K562 (cell line): ENCODE measurements around the gene PCDH9. TPM values are rescaled to one million over a fixed set of nuclear protein-coding genes. Genes with fewer than 3 reads are reported as not detected.

Experiments
- ATAC-seq: fragments of 200-7000 bp; cut with Tn5 transposase; 3 replicates; pipeline ENCODE4 v1.9.1; 2020; ENCODE audit warnings: moderate library complexity
- BruUV-seq: library from RNA; stranded (reverse); fragments of 400-500 nt; replicated peaks from 2 replicates; lab custom pipeline; 2021; lab: Mats Ljungman, UMichigan
- CTCF ChIA-PET: fragments of 300-600 bp; formaldehyde crosslinking; extraction: SDS; loops from one replicate; lab custom pipeline; 2021; ENCODE audit warnings: low intra/inter-chr PET ratio; lab: Yijun Ruan, JAX
- POLR2A ChIA-PET: fragments of 300-600, 350-650 bp; sonication (Branson Sonifier 250); formaldehyde crosslinking; extraction: SDS; loops from one replicate; lab custom pipeline; 2021; ENCODE audit warnings: antibody characterized with exemption, inconsistent platforms; lab: Yijun Ruan, JAX
- DNase-seq, 4 experiments: peaks; one replicate each; pipeline versions ENCODE4 v3.0.0 to v3.0.0-alpha.2; 2011 to 2018; ENCODE audit warnings: low spot score in 3 of 4, mixed read lengths in 3 of 4; ENCODE audit errors: extremely low read depth in 1 of 4
- FAIRE-seq: peaks from 2 replicates; lab custom pipeline; 2011; peaks lifted over from hg19 to GRCh38; lab: Jason Lieb, UNC
- H2AFZ ChIP-seq: 2 replicates; pipeline ENCODE4 v1.6.0; 2011; ENCODE audit warnings: low read depth, low read length, control low read depth, inconsistent platforms
- H3K27ac ChIP-seq: fragments of 200-600 bp; 3 replicates; pipeline ENCODE4 v1.8.0; 2011; ENCODE audit warnings: low read depth, mild to moderate bottlenecking, control low read depth, inconsistent platforms, low read length, moderate library complexity, mixed read lengths; ENCODE audit errors: extremely low read depth
- H3K27me3 ChIP-seq, 2 experiments: fragments of 300-600 bp in 1 of 2; 2 replicates in 1 of 2; 3 replicates in 1 of 2; pipeline versions ENCODE4 v1.6.0 to v1.8.0; 2011; ENCODE audit warnings: inconsistent platforms in 2 of 2, low read length in 2 of 2, mild to moderate bottlenecking in 1 of 2, mixed read lengths in 1 of 2, moderate library complexity in 1 of 2; ENCODE audit not compliant: control insufficient read depth in 2 of 2, insufficient read depth in 2 of 2
- H3K36me3 ChIP-seq: fragments of 300-600 bp; 3 replicates; pipeline ENCODE4 v1.8.0; 2011; ENCODE audit warnings: mild to moderate bottlenecking, low read length, inconsistent platforms; ENCODE audit not compliant: control insufficient read depth, insufficient read depth
- H3K4me1 ChIP-seq, 2 experiments: fragments of 200-600 bp in 1 of 2; replicated peaks in 1 of 2; 2 replicates in 1 of 2; 3 replicates in 1 of 2; pipeline versions ENCODE4 v1.5.1 to v1.8.0; 2011; ENCODE audit warnings: inconsistent platforms in 2 of 2, low read length in 2 of 2, mild to moderate bottlenecking in 1 of 2, mixed read lengths in 1 of 2, moderate library complexity in 1 of 2; ENCODE audit not compliant: control insufficient read depth in 2 of 2, insufficient read depth in 2 of 2
- H3K4me2 ChIP-seq: 2 replicates; pipeline ENCODE4 v1.6.1; 2011; ENCODE audit warnings: low read length, control low read depth, inconsistent platforms, mixed read lengths; ENCODE audit not compliant: insufficient read depth
- H3K4me3 ChIP-seq: fragments of 200-600 bp; sonication (generic), shearing (Covaris generic); 2 replicates; pipeline ENCODE4 v1.5.1; 2016; ENCODE audit warnings: control low read depth, inconsistent platforms
- H3K79me2 ChIP-seq: fragments of 200-600 bp; 3 replicates; pipeline ENCODE4 v1.8.0; 2011; ENCODE audit warnings: low read length, inconsistent platforms; ENCODE audit not compliant: control insufficient read depth, insufficient read depth
- H3K9ac ChIP-seq, 2 experiments: 2 replicates each; pipeline versions ENCODE4 v1.6.0 to v1.6.1; 2011; ENCODE audit warnings: low read depth in 2 of 2, low read length in 2 of 2, control low read depth in 1 of 2, inconsistent platforms in 1 of 2, mild to moderate bottlenecking in 1 of 2, mixed read lengths in 1 of 2; ENCODE audit not compliant: insufficient read depth in 1 of 2
- H3K9me1 ChIP-seq: one replicate; pipeline ENCODE4 v1.6.0; 2011; ENCODE audit warnings: inconsistent platforms, mild to moderate bottlenecking, low read length, moderate library complexity; ENCODE audit not compliant: control insufficient read depth, insufficient read depth
- H3K9me3 ChIP-seq: replicated peaks from 2 replicates; pipeline ENCODE4 v1.5.1; 2011; ENCODE audit warnings: low read depth, low read length, inconsistent platforms; ENCODE audit not compliant: control insufficient read depth, insufficient read depth
- H4K20me1 ChIP-seq: replicated peaks from 2 replicates; pipeline ENCODE4 v1.6.1; 2011; ENCODE audit warnings: low read length, inconsistent platforms, mixed read lengths; ENCODE audit not compliant: control insufficient read depth, insufficient read depth
- ATF2 ChIP-seq: sonication (generic); formaldehyde crosslinking; IDR thresholded peaks from 2 replicates; pipeline ENCODE4 v1.8.1; 2022; ENCODE audit warnings: missing genetic modification reagents
- DIDO1 ChIP-seq: fragments of 450-650 bp; IDR thresholded peaks from 2 replicates; pipeline ENCODE4 v1.6.1; 2016; ENCODE audit warnings: low read depth, missing biosample characterization, missing genetic modification characterization
- EHMT2 ChIP-seq: fragments of 450-650 bp; IDR thresholded peaks from 2 replicates; pipeline ENCODE4 v1.6.1; 2018; ENCODE audit warnings: antibody characterized with exemption
- ELF2 ChIP-seq: fragments of 250-450 bp; sonication (Bioruptor Pico); IDR thresholded peaks from 2 replicates; pipeline ENCODE4 v1.5.0; 2021; ENCODE audit warnings: mild to moderate bottlenecking
- SFPQ ChIP-seq: fragments of 200-400 bp; formaldehyde crosslinking; IDR thresholded peaks from 2 replicates; pipeline ENCODE4 v1.6.1; 2017; ENCODE audit warnings: mild to moderate bottlenecking, low read depth, low read length, moderate library complexity
- SLC30A9 ChIP-seq: fragments of 250-450 bp; sonication (Bioruptor Pico); IDR thresholded peaks from 2 replicates; pipeline ENCODE4 v1.8.0; 2022; ENCODE audit warnings: mild to moderate bottlenecking, moderate library complexity
- TFAM ChIP-seq: fragments of 250-450 bp; sonication (Bioruptor Pico); conservative IDR thresholded peaks from 2 replicates; pipeline ENCODE4 v1.5.0; 2021; ENCODE audit warnings: mild to moderate bottlenecking, moderate library complexity
- ZNF444 ChIP-seq: fragments of 250-450 bp; sonication (Bioruptor Pico); IDR thresholded peaks from 2 replicates; pipeline ENCODE4 v1.4.0; 2020; ENCODE audit warnings: mild to moderate bottlenecking, moderate library complexity
- ZNF583 ChIP-seq: fragments of 250-450 bp; sonication (Bioruptor Pico); IDR thresholded peaks from 2 replicates; pipeline ENCODE4 v1.4.0; 2020
- ZZZ3 ChIP-seq: fragments of 450-650 bp; IDR thresholded peaks from 2 replicates; pipeline ENCODE4 v1.6.1; 2016; ENCODE audit warnings: antibody characterized with exemption, mild to moderate bottlenecking, moderate library complexity
- whole genome bisulfite sequencing: fragments of 100-300 bp; shearing (Covaris generic); methylation state at CpG from one replicate; pipeline ENCODE4 v1.1.6; 2016; ENCODE audit warnings: low coverage, mixed read lengths; ENCODE audit not compliant: insufficient coverage; ENCODE audit errors: missing lambda C conversion rate; 5-methylcytosine and 5-hydroxymethylcytosine counted together
- in situ Hi-C: fragments of 300-500 bp; cut with MboI; formaldehyde crosslinking; loops from 4 replicates; pipeline ENCODE4 v1.15.0; 2018; ENCODE audit warnings: inconsistent platforms, mixed read lengths
- intact Hi-C: fragments of 100-400 bp; cut with micrococcal nuclease; formaldehyde crosslinking; loops from 2 replicates; pipeline ENCODE4 v1.14.2; 2022
- polyA plus RNA-seq, 8 experiments: library from polyadenylated mRNA; depleted of rRNA in 4 of 8; stranded (reverse) in 5 of 8; unstranded in 3 of 8; fragments of >200 nt; fragmentation: Nextera tagmentation in 2 of 8; fragmentation: Illumina TruSeq in 1 of 8; extraction: Ambion mirVana in 2 of 8; extraction: Trizol in 1 of 8; gene quantifications; 2 replicates each; pipeline versions ENCODE4 v1.2.1 to v1.2.3, GENCODE V29; 2011 to 2014; ENCODE audit warnings: inconsistent platforms in 1 of 8, missing spikeins in 1 of 8
- total RNA-seq, 7 experiments: library from RNA; depleted of rRNA in 6 of 7; stranded (reverse); fragments of >200 nt in 6 of 7; fragmentation: Illumina TruSeq in 2 of 7; extraction: Trizol in 2 of 7; gene quantifications; 2 replicates each; pipeline versions ENCODE4 v1.2.1 to v1.2.3, GENCODE V29; 2011 to 2021; ENCODE audit warnings: low replicate concordance in 1 of 7
- TF ChIP-seq, protein P1 (sequence below): sonication (generic); formaldehyde crosslinking; IDR thresholded peaks from 2 replicates; pipeline ENCODE4 v1.8.0; 2022; ENCODE audit warnings: mild to moderate bottlenecking, missing genetic modification reagents
- TF ChIP-seq, protein P2 (sequence below): fragments of 250-450 bp; sonication (Bioruptor Pico); IDR thresholded peaks from 2 replicates; pipeline ENCODE4 v1.5.0; 2021

Gene PCDH9
- total and polyA plus RNA-seq, 9 of the 15 experiments (the other 6 are each of a cell fraction or from before 2014, with no cell fraction given): 1.1 to 6.7 (median 4.9) TPM

GRCh38 chr13:66639044-66639443 lies 591.1 kb downstream of the PCDH9 start:
- no peak for ATAC-seq
- Histone ChIP-seq H3K9ac (no peak overlapping the region), H4K20me1 (no peaks in the 10 kb centered on the region), H3K9me3 (no peaks in the 10 kb centered on the region), H3K27me3 (no peaks in the 10 kb centered on the region), H3K36me3 (no peaks in the 10 kb centered on the region), H3K4me1 (no peaks in the 10 kb centered on the region), H3K9me1 (no peaks in the 10 kb centered on the region), H3K79me2 (no peaks in the 10 kb centered on the region), H2AFZ (no peak overlapping the region), H3K4me3 (no peak overlapping the region), H3K27ac (no peak overlapping the region), H3K4me2 (no peak overlapping the region)
- ChIA-PET POLR2A (interaction anchor here (0.6 kb wide), 1 partner anchor 96 kb away, joined by 3 read pairs; no protein-coding TSS in a partner anchor), CTCF (no interaction called here)
- DNase-seq: no peak
- intact Hi-C loops (no loop called here), in situ Hi-C loops (no loop called here)
- 57% methylated on average over 1 of the region's 1 CpG for WGBS
- TF ChIP-seq SFPQ: no peak
- TF ChIP-seq SLC30A9 (CRISPR knock-in tag): no peak
- no peak for TF ChIP-seq ATF2
- no peak for TF ChIP-seq ZNF444 (CRISPR knock-in tag)
- no peak for TF ChIP-seq EHMT2
- TF ChIP-seq, protein P1, sequence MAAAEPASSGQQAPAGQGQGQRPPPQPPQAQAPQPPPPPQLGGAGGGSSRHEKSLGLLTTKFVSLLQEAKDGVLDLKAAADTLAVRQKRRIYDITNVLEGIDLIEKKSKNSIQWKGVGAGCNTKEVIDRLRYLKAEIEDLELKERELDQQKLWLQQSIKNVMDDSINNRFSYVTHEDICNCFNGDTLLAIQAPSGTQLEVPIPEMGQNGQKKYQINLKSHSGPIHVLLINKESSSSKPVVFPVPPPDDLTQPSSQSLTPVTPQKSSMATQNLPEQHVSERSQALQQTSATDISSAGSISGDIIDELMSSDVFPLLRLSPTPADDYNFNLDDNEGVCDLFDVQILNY (CRISPR knock-in tag): no peak
- TF ChIP-seq, protein P2, sequence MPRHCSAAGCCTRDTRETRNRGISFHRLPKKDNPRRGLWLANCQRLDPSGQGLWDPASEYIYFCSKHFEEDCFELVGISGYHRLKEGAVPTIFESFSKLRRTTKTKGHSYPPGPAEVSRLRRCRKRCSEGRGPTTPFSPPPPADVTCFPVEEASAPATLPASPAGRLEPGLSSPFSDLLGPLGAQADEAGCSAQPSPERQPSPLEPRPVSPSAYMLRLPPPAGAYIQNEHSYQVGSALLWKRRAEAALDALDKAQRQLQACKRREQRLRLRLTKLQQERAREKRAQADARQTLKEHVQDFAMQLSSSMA: no peak
- TF ChIP-seq ZZZ3: no peak
- TF ChIP-seq ELF2 (CRISPR knock-in tag): no peak
- no peak for TF ChIP-seq TFAM (CRISPR knock-in tag)
- no peak for TF ChIP-seq DIDO1 (tag)
- no peak for TF ChIP-seq ZNF583 (CRISPR knock-in tag)
- no peak for FAIRE-seq
- no TSS peak for BruUV-seq
